Parathyroid adenoma (tissue), 2 donors: ENCODE results near the gene DLGAP1.
A peak's percentile ranks its signal among the peaks of the same experiment; 100 is the strongest.

ENCODE experiments used
- H2AFZ ChIP-seq: fragments of 300-600 bp; sonication (generic); one replicate; pipeline ENCODE4 v1.7.0; 2017; ENCODE audit warnings: antibody characterized with exemption, mild to moderate bottlenecking
- H3K27ac ChIP-seq: fragments of 300-600 bp; sonication (generic); one replicate; pipeline ENCODE4 v1.7.0; 2017
- H3K27me3 ChIP-seq: fragments of 300-600 bp; sonication (generic); one replicate; pipeline ENCODE4 v1.7.0; 2017; ENCODE audit warnings: low read length; ENCODE audit not compliant: control insufficient read depth, insufficient read depth
- H3K36me3 ChIP-seq: fragments of 300-600 bp; sonication (generic); one replicate; pipeline ENCODE4 v1.7.0; 2017; ENCODE audit warnings: low read length; ENCODE audit not compliant: control insufficient read depth, insufficient read depth
- H3K4me1 ChIP-seq: fragments of 300-600 bp; sonication (generic); one replicate; pipeline ENCODE4 v1.7.0; 2017; ENCODE audit warnings: control low read depth
- H3K4me2 ChIP-seq: fragments of 300-600 bp; sonication (generic); one replicate; pipeline ENCODE4 v1.7.0; 2017; ENCODE audit warnings: low read length
- H3K4me3 ChIP-seq: fragments of 300-600 bp; sonication (generic); one replicate; pipeline ENCODE4 v1.7.0; 2017; ENCODE audit warnings: low read depth, low read length
- H3K79me2 ChIP-seq: fragments of 300-600 bp; sonication (generic); one replicate; pipeline ENCODE4 v1.7.0; 2017; ENCODE audit warnings: control low read depth
- H3K9ac ChIP-seq: fragments of 300-600 bp; sonication (generic); one replicate; pipeline ENCODE4 v1.7.0; 2017; ENCODE audit warnings: mild to moderate bottlenecking
- H3K9me3 ChIP-seq: fragments of 300-600 bp; sonication (generic); one replicate; pipeline ENCODE4 v1.7.0; 2017; ENCODE audit warnings: low read length; ENCODE audit not compliant: control insufficient read depth
- CTCF ChIP-seq: fragments of 300-600 bp; sonication (generic); IDR thresholded peaks from one replicate; pipeline ENCODE4 v1.7.0; 2017; ENCODE audit warnings: antibody characterized with exemption, mild to moderate bottlenecking
- donor health status: primary hyperparathyroidism.

DLGAP1 gene

DNA sequence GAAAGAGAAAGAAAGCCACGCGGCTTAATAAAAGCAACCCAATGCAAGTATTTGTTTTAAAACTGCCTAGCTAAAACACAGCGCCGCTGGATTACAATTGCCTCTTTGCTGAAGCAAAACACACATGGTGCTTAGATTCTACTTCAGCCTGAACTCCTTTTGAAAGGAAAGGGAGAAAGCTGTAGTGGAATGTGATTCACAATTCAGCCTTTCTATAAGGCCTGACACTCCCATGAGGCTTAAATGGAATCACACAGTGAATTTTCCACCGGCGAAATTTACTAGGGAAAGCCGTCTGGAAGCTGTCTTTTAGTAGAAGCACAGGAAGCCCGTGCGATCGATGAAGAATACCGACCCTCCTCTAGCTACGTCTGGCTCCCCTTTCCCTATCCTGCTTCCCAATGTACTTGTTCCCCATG lies 348.0 kb downstream of the DLGAP1 start:
- TF ChIP-seq CTCF: no peak
- Histone ChIP-seq H3K36me3 (no peaks in the 10 kb centered on the region), H3K9ac (no peak overlapping the region), H3K4me1 (no peaks in the 10 kb centered on the region), H3K9me3 (no peaks in the 10 kb centered on the region), H3K79me2 (no peaks in the 10 kb centered on the region), H3K4me3 (no peak overlapping the region), H2AFZ (no peak overlapping the region), H3K4me2 (no peak overlapping the region), H3K27ac (no peak overlapping the region), H3K27me3 (no peaks in the 10 kb centered on the region)

- H3K9ac ChIP-seq: no peak overlapping the region
- no peak overlapping the region for H2AFZ ChIP-seq
- no peak overlapping the region for H3K4me2 ChIP-seq
- H3K27ac ChIP-seq: no peak overlapping the region
- no peaks in the 10 kb centered on the region for H3K4me1 ChIP-seq
- H3K36me3 ChIP-seq: no peaks in the 10 kb centered on the region
- H3K27me3 ChIP-seq: no peaks in the 10 kb centered on the region
- no peaks in the 10 kb centered on the region for H3K79me2 ChIP-seq
- H3K4me3 ChIP-seq: no peak overlapping the region
- TF ChIP-seq CTCF: peak; percentile 71
- H3K9me3 ChIP-seq: no peaks in the 10 kb centered on the region
Observed at GRCh38 chr18:4106407-4107033, 348.6 kb downstream of the DLGAP1 start.

DNA sequence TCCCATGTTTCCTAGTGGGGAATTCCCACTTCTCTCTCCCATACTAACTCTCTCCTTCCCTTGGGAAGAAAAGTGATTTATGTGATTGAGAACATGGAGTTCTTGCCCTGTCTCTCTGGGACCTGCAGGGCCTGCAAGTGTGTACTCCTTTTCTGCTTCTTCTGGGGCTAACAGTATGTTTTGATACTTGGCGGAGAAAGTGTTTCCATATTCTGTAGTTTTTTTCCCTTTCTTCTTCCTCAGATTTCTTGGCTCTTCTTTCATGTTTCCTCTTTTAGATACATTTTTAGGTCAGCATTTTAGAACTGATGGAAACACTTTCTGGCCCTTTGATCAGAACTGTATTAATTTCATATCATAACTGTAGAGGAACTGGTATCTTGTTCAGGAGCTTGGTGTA lies 352.2 kb downstream of the DLGAP1 start:
- H3K27me3 ChIP-seq: no peaks in the 10 kb centered on the region
- H3K4me1 ChIP-seq: no peaks in the 10 kb centered on the region
- no peak overlapping the region for H3K9ac ChIP-seq
- no peak overlapping the region for H3K27ac ChIP-seq
- no peak overlapping the region for H3K4me2 ChIP-seq
- no peaks in the 10 kb centered on the region for H3K9me3 ChIP-seq
- TF ChIP-seq CTCF: no peak
- H3K36me3 ChIP-seq: no peaks in the 10 kb centered on the region
- H2AFZ ChIP-seq: no peak overlapping the region
- H3K4me3 ChIP-seq: no peak overlapping the region
- no peaks in the 10 kb centered on the region for H3K79me2 ChIP-seq

DNA sequence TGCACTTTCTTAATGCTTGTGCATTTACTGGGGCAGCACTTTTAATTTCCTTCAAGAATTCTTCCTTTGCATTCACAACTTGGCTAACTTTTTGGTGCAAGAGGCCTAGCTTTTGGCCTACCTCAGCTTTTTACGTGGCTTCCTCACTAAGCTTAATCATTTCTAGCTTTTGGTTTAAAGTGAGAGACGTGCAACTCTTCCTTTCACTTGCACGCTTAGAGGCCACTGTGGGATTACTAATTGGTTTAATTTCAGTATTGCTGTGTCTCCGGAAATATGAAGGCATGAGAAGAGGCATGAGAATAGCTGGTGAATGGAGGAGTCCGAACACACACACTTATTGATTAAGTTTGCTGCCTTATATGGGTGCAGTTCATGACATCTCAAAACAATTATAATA lies 354.1 kb downstream of the DLGAP1 start:
- Histone ChIP-seq H3K4me2 (no peak overlapping the region), H3K9ac (no peak overlapping the region), H3K27me3 (no peaks in the 10 kb centered on the region), H3K36me3 (no peaks in the 10 kb centered on the region), H3K79me2 (no peaks in the 10 kb centered on the region), H3K9me3 (no peaks in the 10 kb centered on the region), H2AFZ (no peak overlapping the region), H3K4me1 (no peaks in the 10 kb centered on the region), H3K27ac (no peak overlapping the region), H3K4me3 (no peak overlapping the region)
- TF ChIP-seq CTCF: no peak

GRCh38 chr18:4096486-4096885 lies 358.6 kb downstream of the DLGAP1 start:
- H3K79me2 ChIP-seq: no peaks in the 10 kb centered on the region
- no peak overlapping the region for H3K4me3 ChIP-seq
- H3K4me1 ChIP-seq: no peaks in the 10 kb centered on the region
- H3K9ac ChIP-seq: no peak overlapping the region
- no peak for TF ChIP-seq CTCF
- no peaks in the 10 kb centered on the region for H3K27me3 ChIP-seq
- H3K27ac ChIP-seq: no peak overlapping the region
- H2AFZ ChIP-seq: no peak overlapping the region
- H3K36me3 ChIP-seq: no peaks in the 10 kb centered on the region
- no peak overlapping the region for H3K4me2 ChIP-seq
- H3K9me3 ChIP-seq: no peaks in the 10 kb centered on the region
